DND-41 (cell line): ENCODE data around the gene TPRN.

Experiments
- EZH2 ChIP-seq: IDR thresholded peaks from 3 replicates; pipeline ENCODE4 v1.6.1; 2012; ENCODE audit warnings: borderline replicate concordance, low read depth, mild to moderate bottlenecking, moderate library complexity, low read length, inconsistent platforms; ENCODE audit not compliant: severe bottlenecking
- TF ChIP-seq, protein P1 (sequence below): IDR thresholded peaks from 2 replicates; pipeline ENCODE4 v1.5.1; 2012; ENCODE audit warnings: borderline replicate concordance, low read length, moderate library complexity, mild to moderate bottlenecking; ENCODE audit not compliant: poor library complexity, severe bottlenecking; ENCODE audit errors: extremely low read depth

DNA sequence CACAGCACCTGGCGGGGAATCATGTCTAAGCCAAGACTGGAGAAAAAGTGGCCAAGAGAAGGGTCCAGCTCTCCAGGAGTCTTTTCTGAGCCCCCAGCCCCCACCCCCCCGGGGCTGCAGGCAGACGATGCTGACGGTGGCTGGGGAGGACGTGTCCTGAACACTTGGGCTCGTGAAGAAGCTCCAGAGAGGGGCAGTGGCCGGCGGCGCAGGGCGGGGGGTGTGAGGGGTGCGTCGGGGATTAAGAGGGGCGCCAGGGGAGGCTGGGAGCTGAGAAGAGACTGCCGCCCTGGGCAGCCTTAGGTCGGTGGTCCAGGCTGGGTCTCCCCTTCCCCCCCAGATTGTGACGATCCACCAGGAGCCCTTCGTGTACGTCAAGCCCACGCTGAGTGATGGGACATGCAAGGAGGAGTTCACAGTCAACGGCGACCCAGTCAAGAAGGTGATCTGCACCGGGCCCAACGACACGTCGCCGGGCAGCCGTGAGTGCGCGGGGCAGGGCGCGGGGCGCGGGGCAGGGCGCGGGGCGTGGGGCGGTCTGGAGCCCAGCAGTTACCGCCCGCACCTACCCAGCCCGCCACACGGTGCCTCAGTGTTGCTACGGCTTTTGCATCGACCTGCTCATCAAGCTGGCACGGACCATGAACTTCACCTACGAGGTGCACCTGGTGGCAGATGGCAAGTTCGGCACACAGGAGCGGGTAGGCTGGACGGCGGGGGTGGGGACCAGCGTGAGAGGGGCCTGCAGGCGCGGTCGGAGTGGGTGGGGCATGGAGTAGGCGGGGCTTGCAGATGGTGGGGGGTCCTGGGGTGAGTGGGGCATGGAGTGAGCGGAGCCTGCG lies 39.6 kb downstream of the TPRN start:
- no peak for TF ChIP-seq EZH2
- TF ChIP-seq, protein P1, sequence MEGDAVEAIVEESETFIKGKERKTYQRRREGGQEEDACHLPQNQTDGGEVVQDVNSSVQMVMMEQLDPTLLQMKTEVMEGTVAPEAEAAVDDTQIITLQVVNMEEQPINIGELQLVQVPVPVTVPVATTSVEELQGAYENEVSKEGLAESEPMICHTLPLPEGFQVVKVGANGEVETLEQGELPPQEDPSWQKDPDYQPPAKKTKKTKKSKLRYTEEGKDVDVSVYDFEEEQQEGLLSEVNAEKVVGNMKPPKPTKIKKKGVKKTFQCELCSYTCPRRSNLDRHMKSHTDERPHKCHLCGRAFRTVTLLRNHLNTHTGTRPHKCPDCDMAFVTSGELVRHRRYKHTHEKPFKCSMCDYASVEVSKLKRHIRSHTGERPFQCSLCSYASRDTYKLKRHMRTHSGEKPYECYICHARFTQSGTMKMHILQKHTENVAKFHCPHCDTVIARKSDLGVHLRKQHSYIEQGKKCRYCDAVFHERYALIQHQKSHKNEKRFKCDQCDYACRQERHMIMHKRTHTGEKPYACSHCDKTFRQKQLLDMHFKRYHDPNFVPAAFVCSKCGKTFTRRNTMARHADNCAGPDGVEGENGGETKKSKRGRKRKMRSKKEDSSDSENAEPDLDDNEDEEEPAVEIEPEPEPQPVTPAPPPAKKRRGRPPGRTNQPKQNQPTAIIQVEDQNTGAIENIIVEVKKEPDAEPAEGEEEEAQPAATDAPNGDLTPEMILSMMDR = no peak
